GM21360 (cell line): ENCODE data around the gene NADK2.
"Not testable (repeated sequence)": the region's sequence is repeated elsewhere in the genome, so short reads cannot be mapped to it uniquely, and the experiment has no call there.

Experiments
- ATAC-seq: cut with Tn5 transposase; IDR thresholded peaks from one replicate; pipeline ENCODE4 v1.9.1; 2021; ENCODE audit warnings: mild to moderate bottlenecking, moderate library complexity; ENCODE audit not compliant: unreplicated experiment

NADK2 gene, protein sequence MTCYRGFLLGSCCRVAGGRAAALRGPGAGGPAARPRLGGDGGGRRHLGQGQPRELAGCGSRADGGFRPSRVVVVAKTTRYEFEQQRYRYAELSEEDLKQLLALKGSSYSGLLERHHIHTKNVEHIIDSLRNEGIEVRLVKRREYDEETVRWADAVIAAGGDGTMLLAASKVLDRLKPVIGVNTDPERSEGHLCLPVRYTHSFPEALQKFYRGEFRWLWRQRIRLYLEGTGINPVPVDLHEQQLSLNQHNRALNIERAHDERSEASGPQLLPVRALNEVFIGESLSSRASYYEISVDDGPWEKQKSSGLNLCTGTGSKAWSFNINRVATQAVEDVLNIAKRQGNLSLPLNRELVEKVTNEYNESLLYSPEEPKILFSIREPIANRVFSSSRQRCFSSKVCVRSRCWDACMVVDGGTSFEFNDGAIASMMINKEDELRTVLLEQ

DNA sequence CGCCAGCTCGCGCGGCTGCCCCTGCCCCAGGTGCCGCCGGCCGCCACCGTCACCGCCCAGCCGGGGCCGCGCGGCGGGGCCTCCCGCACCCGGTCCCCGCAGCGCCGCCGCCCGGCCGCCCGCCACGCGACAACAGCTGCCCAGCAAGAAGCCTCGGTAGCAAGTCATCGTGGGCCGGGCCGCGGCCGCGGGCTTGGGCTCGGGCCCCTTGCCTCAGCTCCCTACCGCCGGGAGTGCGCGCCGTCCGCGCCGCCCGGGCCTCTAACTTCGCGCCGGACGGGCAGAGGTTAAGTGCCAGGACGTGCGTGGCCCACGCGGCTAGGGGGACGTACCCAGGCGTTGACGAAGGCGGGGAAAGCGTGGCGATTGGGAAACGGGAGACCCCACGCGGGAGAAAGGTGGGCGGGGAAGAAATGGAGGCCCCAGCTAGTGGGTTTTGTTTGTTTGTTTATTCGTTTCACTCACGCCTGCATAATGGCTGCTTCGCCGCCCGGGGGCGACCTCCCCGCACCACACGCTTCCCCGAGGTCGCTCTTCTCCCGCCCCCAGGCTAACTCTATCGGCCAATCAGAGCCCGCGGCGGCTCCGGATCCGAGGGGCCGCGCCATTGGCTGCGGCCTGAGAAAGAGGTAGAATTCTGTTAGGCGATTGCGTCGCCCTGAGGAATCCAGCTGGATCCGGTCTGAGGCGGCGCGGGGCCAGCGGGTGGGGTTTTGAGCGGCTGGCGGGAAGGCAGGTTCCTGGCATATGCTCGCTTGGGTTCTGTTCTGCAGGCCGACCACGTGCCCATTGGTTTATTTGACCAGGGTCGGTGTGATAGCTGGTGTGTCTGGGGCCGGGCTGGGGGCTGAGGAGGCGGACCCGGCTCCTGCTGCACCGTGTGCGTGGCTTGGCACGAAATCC is at the start of gene NADK2:
Gene NADK2 (minus strand): TSS at position 295 of the 903 bp plus-strand sequence. CDS start 127 bp downstream, at position 168.
- ATAC-seq, result peak; percentile 86

DNA sequence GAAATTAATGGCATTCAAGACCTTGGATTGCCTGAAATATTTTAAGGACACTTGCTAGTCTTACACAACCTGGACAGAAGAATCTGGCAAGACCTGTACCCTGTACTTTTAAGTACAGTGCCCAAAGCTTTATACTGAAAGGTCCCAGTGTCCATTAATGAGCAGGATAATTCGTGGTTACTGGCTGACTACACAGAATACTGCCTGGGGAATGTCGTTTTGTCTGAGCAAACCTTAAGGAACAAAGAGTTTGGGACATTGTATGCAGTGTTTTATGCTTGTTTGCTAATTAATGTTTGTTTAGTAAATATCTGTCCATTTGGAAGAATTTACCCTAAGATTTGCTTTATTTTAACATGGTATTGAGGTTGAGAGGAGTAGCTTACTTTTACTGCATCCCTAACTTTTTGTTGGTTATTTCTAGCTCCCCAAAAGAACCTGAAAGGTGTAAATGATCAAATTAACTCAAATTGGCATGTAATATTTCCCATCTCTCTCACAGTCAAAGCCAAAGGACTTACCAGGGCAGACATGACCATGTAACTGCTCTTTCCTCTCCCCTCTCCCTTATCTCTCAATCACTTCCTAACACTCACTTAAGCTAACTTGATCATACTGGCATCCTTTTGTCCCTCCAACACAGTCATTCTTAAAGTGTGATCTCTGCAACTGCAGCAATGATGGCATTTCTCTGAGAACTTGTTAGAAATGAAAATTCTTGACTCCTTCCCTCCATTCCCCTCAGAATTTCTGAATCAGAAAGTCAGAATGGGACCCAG is 44.3 kb upstream of the NADK2 start:
- no peak for ATAC-seq

DNA sequence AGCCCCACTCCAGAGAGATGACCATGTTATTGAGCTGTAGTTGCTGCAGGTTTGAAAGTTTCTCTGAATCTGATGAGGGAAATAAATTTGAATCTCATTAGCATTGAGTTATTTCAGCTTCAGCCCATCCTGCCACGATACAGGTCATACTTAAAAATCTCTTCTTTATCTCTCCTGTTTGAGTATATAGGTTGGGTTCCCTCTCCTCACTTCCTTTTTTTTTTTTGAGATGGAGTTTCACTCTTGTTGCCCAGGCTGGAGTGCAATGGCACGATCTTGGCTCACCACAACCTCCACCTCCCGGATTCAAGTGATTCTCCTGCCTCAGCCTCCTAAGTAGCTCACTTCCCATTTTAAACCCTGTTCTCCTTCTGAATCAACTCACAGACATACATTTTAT is 42.0 kb upstream of the NADK2 start:
- not testable (repeated sequence) for ATAC-seq

DNA sequence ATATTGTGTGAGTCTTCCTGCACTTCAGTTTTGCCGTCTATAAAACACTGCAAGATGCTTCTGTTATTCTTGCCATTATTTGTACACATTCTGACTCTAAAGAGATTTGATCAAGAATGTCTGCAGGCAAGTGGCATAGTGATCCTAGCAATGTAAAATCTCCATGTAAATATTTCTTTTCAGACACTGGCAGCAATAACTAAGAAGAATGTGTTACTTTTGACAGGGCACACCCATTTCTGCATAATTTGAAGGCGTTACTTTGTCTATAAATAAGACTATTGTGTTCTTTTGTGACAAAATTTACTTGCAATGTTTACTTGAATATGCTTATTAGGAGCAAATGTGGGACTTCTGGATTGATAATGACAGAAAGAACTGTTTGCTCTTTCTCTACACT is 39.9 kb upstream of the NADK2 start:
- no peak for ATAC-seq

DNA sequence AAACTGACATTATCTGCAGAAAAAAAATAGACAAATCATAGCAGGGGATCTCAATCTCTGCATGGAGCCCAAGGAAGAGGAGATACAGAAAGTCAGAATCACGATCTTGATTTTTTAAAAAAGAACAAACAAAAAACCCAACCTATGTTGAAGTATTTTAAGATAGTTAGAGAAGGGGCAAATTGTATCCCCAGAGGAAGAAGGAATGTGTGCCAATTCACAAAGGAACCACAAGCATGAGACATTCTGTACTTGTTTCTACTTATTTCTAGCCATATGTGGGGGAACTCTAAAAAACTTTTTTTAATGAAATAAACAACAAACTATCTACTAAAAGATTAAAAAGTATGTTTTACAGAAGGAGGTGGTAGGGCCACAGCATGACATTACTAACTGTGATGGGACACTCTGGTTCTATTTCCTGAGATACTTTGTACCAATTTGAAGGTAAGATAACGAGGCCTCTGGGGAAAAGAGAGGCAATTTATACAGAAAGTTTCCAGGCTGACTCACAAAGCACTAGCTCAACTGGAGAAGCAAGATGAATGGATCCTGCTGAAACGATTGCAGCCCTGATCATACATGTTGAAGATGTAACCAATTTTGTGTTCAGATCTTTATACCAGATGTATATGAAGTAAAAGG is 37.5 kb upstream of the NADK2 start:
- no peak for ATAC-seq

DNA sequence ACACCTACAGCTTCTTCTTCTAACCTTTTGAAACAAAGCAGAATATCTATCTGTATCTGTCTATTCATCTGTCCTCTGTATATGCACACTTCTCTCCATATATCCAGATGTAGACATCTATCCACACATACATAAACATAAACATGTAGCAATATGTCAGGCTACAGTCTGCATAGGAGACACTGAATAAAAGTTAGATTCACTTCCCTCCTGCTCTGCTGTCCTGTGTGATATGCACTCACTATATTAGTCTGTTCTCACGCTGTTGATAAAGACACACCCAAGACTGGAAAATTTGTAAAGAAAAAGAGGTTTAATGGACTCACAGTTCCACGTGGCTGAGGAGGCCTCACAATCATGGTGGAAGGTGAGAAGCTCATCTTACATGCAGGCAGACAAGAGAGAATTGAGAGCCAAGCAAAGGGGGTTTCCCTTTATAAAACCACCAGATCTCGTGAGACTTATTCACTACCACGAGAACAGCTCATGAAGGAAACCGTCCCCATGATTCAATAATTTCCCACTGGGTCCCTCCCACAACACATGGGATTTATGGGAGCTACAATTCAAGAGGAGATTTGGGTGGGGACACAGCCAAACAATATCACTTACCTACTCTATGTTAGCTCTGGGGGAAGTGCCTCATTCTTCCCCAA is 35.9 kb upstream of the NADK2 start:
- no peak for ATAC-seq

DNA sequence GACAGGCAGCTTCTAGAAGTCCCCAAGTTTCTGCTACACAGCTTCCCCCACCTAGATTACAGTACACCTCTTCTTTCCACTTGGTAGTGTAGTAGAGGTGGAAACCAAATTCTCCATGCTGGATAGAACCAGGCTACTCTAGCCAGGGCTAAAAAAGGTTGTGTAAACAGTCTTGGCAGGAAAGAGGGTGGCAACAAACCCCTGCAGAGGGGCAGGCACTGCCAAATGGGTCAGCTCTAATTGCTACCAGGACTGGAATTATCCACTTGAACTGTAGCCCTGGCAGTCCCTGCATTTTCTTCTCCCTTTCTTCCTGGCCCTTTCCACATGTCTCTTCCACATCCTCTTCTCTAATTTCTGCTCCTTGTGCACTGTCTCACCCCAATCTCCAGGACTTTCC is 35.1 kb upstream of the NADK2 start:
- ATAC-seq, result no peak

DNA sequence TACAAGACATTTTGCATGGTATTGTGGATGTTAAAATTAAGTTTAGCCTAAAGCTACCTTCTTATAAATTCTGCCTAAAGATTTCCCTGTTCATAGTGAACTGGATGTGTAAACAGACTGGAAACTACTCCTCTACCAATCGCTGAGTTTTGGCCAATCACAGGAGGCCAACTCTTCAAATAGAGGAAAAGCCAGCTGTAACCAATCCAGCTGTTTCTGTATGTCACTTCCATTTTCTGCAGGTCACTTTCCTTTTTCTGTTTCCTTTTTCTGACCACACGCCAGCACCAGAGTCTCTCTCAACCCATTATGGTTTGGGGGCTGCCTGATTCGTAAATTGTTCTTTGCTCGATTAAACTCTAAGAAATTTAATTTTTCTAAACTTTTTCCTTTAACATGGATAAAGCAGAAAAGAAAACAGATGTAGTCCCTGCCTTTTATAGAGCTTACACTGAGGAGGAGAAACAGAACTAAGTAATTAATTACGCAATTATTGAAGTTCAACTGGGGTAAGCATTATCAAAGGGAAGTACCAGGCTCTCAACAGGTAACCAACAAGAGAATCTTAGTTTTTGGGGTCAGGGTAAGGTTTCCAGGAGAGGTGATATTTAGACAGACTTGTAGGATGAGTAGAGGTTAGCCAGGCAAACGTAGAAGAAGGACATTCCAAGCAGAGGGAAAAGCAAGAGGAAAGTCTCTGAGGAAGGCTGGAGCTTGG is 32.2 kb upstream of the NADK2 start:
- ATAC-seq, result no peak

DNA sequence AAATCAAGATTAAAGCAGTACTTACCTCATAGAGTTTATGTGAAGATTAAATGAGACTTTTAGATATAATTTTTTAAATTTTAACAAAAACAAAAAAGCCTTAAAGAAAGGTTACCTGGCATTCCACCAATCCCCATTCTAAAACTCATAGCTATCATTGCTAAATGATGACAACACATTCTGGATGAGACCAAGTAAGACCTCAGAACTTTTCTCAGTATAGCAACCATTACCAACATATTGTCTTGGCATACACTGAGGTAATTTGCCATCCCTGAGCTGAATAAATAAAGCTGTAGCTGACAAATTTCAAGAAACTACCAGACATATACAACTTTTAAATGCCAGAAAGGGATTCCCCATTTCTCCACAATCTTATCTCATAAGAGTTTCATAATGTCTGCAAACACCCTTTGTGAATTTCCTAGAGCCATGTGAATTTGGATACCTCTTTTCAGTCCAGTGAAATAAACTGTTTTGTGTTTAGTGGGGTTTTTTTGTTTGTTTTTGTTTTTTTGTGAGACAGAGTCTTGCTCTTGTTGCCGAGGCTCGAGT is 30.5 kb upstream of the NADK2 start:
- ATAC-seq, result no peak

DNA sequence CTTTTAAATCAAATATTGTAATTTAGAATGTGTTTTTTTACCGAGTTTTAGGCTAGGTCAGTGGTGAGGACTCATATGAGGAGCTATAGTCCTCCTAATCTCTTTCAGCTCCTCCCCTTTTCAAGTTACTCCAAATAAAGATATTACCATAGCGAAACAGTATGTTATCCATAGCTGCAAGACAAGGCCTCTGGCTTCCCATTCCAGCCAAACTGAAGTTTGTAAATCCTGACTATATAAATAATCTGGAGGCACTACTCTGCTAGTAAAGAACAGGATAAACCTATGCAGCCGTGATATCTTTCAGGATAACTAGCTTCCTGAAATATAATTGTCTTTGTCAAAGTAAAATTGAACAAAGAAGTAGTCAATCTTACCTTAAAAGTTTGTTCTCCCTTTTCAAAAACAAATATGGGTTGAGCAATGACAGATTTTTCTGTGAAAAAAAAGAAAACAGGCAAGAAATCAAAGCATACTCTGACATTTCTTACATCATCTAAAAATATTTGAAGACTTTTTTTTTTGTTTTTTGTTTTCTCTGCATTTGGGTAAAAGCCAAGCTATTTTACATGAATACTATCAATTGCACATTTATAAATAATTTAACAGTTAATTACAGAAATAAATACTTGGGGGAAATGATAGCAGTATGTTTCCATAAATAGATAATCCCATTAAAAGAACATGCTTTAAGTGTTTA is 29.3 kb upstream of the NADK2 start:
- ATAC-seq, result no peak

DNA sequence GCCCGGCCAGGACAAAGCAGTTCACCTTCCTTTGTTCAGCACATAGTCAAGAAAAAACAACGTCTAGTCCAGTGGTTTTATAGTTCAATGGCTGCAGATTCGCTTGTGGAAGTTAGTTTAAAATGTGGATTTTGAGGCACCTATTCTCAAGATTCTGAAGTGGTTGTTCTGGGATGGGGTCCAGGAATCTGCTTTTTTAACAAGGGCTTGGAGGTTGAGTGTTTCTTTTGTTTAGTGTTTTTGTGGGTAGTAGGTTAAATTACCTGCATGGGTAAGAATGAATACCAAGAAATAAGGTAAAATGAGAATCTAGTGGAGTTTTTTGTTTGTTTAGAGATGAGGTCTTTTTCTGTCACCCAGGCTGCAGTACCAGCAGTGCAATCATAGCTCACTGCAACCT is 28.4 kb upstream of the NADK2 start:
- ATAC-seq, result no peak

DNA sequence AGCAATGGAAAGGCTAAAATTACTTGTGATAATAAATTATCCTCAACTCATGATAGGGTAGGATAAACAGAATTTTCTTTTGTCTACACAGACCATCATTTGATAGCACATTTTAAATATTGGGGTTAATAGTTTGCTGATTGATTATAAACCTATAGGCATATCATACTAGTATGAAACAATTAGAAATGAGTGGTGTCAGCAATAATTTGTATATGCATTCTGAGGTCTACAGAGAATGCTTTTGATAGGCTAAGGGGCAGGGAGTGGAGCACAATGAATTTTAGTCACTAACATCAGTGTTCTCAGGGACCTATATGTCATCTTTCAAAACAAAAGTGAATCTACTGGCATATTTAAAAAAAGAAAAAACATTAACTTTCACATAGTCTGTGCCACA is 27.8 kb upstream of the NADK2 start:
- no peak for ATAC-seq

DNA sequence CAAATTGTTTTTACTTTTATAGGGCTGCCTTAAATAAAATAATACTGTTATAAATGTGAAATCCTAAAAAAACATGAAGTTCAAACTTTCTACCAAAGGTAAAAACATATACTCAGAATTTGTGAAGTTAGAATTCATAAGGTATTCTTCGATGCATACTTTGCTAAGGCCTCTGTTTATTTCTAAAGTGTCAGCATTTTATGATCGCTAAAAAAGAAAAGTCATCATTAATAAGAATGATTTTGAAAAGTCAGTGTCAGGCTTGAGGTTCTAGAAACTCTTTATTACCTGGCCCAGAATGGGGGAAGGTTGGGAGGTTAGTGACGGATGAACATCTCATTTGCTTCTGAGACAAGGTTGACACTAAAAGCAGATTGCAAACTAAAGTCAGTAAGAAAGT is 26.2 kb upstream of the NADK2 start:
- ATAC-seq, result no peak

DNA sequence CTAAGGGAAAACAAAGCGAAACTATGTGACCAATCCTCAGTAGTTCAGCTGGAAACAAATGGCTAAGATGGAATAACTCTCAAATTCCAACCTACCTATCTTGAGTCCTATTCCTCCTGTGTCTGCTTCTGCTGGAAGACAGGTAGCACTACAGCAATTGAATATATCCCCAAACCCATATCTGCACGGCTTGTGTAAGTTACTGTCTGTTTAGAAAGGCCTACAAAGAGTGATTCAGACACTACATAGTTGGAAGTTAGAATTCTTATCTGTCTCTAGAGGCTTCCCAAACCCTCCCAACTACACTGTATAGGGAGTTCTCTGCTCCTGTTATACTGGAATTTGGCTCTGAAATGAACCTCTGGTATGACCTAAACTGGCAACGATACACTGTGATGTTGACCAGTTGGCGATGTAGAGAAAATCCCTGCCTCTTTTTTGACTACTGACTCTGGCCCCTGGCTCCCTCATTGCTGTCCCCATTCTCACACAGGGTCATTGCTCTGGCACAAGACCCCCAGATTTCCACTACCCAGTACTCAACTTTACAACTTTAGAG is 22.6 kb upstream of the NADK2 start:
- no peak for ATAC-seq

DNA sequence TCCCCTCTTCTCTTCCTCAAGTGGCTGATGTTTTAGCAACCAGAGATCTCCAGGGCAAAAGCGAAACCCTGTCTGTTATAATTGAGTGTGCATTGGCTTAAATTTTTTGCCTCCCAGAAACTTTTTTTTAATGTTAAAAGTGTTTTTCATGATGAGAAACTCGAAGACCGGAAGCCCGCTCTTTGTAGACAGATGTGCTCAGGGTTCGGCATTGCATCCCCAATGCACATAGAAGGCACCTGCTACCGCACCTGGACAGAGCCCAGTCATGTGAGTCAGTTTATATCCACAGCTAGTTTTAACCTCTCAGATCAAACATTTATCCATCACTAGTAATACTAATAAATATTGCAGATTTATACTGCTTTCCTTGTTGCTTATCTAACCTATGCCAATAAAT is 19.5 kb upstream of the NADK2 start:
- ATAC-seq, result no peak

DNA sequence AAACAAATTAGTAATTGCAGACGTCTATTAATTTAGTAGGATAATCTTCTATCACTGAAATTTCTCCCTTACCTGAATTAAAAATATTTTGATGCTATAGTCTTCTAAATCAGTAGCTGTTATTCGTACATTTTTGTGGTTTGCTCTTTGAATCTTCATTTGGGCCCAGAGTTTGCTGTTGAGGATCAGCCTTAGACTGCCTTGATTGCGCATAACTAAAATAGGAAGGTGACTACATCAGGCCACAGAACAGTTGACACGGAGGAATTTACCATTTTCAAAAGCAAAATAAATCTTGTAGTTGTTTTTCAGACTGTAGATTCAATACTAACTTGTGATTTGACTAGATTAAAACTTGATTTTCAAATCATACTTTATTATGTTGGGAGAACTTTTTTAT is 11.8 kb upstream of the NADK2 start:
- ATAC-seq, result no peak

DNA sequence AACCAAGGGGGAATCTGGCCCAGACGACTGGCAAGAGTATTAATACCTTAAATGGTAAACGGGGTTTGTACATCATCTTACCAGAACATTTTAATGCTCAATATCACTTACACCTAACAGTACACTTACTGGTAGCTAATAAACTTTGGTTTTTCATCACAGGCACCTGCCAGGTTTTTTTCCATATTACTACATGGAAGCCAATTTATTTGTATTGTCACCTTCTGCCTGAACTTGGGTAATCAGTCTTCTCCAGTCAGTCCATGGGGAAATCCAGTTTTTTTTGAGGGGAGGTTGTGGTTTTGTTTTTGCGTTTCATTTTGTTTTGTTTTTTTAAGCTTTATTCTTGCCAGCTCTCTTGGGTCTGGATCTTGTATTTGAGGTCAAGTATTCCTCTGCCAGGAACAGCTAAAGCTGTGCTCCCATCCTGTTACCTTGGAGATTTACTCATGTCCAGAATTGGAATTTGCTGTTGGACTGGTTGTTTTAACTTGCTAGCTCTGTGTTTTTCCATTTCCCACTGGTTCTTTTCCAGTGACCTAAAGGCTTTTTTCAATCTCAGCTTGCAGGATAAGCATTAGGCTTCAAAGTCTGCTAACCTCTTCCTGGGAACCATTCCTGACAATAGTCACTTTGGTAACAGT is 11.1 kb upstream of the NADK2 start:
- ATAC-seq, result no peak

DNA sequence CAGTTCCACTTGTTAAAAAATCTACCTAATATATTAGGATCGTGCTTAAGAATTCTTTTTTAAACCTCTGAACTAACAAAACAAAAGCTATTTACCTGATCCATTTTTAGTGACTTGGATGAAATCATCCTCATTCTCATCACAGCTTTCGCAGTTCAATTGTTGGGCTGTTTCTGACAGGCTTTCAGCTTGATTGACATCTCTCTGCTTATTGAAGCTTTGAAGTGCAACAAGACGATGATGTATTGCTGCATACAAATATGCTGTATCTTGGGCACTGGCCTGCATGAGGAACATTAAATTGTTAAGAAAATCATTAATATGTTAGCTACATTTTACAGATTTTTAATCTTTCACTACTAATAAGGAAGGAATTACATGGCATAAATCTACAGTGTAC is 9.5 kb upstream of the NADK2 start:
- no peak for ATAC-seq
